Middle frontal gyrus (tissue), 1 donor: ENCODE data around the gene MYO1D.
A peak's percentile ranks its signal among the peaks of the same experiment; 100 is the strongest.

Experiments used
- DNase-seq: peaks from one replicate; pipeline ENCODE4 v3.0.0-alpha.2; 2015; ENCODE audit warnings: low spot score; ENCODE audit errors: extremely low spot score

The MYO1D gene

DNA sequence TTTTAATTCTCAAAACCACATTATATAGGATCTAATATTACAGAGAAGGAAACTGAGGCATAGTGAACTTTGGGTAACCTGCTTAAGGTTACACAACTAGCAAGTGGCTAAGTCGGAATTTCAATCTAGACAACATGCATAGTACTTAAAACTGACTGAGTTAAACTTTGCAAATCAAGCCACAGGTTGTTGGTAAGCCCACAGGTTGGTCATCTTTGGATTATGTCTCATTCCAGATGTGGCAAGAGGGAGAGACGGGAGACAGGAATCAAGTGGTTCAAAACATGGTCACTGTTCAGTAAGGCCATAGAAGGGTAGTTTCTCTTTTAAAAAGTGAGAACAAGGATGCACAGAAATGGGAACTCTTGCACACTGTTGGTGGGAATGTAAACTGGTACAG is 57.1 kb downstream of the MYO1D start:
- DNase-seq, result no peak

DNA sequence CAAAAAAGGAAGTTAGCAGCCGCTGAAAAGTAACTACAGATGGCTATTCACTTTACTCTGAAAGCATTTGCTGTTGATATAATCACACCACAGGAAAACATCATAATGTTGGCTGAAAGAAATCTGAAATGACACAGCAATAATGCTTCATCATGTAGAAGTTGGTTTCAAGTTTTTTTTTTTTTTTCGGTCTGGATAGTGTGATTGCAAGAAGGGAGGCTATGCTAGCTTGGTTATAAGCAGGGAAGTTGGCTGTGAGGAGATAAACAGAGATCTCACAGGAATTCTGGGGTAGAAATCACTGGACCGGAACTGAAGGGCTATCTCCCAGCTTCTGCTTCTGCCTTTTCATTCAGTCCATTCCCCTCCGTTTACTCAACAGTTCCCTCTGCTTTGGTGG is 57.9 kb downstream of the MYO1D start:
- DNase-seq, result no peak

DNA sequence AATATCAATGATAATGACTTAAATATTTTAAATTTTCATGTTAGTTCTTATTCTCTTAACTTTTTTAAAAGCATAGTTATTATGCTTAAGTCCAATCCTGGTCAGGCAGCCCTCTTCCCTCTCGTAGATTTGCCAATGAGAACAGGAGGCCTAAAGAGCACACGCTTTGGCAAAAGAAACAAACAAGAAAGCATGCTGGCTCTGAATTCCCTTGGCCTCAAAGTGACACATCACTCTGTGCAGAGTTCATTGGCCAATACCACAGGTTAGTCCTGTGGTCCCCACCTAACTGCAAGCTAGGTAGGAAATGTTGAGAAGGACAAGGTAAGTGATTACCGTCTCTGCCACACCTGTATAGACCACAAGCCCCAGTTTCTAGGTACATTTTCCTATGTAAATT is 61.5 kb downstream of the MYO1D start:
- no peak for DNase-seq

DNA sequence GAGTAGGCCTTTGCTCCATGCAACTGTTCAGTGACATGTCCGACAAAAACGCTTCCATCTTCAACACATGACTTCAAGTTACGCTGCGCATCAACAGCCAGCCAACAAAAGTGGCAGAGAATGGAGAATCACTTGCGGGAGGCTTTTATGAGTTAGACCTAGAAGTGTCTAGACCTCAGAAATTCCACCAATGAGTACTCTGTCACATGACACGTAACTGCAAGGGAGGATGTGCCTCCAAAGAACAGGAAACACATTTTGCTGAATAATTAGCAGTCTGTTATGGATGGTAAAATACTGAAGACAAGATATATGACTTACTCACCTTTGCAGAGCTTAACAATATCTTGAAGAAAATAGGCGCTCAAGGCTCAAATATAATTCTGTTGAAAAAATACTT is 62.1 kb downstream of the MYO1D start:
- no peak for DNase-seq

DNA sequence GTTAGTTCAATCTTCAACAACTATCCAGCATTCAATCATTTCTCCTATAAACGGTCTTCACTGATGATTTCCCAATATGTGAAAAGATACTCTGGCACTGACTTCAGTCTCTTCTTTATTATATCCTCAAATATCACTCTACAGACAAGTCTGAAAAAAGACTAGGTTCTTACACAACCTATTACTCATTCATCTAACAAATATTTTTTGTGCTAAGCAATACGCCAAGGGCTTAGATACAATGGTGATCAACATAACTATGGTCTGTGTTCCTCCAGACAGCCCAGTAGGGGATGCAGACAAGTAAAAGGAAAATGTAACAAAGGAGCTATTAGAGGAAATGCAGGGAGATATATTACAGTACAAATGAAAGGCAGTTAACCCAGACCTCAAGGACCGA is 63.9 kb downstream of the MYO1D start:
- no peak for DNase-seq

DNA sequence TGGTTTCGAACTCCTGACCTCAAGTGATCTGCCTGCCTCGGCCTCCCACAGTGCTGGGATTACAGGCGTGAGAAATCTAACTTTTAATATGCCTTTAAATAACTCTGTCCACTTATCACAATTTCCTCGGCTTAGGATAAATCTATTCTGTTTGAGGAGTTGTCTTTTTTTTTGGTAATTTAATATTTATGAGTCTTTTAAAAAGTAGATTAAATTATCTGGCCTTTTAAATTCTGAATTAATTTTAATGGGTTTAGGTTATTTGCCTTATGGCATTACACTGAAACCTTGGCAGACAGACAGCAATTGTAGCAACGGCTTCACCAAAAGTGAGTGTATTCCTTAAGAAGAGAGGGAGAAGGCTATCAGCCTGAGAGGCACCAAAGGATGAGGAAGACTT is 66.2 kb downstream of the MYO1D start:
- DNase-seq, result no peak

DNA sequence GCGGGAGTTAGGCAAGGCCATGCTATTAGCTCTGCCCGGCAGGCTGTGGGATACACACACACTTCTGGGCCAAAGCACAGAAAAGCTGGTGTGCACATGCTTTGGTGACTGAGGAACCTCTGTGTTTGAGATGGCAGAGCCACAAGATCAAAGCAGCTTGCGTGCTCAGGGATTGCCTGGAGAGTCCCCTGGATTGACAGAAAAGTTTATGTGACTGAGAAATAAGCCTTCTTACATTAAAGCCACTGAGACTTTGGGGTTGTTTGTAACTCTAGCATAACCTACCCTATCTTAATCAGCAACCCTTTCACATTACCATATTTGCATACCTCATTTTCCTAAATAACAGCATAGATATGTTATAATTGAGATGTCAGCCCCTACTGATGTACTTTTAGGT is 69.3 kb downstream of the MYO1D start:
- no peak for DNase-seq

DNA sequence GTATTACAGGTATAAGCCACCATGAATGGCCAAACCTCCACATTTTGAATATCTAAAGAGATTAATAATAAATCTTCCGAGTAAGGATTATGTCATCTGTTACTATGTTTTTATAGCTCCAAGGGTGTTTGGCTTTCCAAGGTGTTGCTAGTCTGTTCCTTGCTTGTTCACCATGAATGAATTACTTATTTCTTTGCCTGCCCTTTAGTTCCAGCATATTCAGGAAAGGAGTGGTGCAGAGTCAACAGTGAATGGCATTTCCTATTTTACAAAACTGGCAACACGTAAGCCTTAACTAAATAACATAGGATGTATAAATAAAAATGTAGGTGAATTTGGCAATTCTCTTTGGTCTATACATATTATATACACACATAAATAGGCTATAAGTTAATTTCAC is 70.3 kb downstream of the MYO1D start:
- DNase-seq, result no peak

DNA sequence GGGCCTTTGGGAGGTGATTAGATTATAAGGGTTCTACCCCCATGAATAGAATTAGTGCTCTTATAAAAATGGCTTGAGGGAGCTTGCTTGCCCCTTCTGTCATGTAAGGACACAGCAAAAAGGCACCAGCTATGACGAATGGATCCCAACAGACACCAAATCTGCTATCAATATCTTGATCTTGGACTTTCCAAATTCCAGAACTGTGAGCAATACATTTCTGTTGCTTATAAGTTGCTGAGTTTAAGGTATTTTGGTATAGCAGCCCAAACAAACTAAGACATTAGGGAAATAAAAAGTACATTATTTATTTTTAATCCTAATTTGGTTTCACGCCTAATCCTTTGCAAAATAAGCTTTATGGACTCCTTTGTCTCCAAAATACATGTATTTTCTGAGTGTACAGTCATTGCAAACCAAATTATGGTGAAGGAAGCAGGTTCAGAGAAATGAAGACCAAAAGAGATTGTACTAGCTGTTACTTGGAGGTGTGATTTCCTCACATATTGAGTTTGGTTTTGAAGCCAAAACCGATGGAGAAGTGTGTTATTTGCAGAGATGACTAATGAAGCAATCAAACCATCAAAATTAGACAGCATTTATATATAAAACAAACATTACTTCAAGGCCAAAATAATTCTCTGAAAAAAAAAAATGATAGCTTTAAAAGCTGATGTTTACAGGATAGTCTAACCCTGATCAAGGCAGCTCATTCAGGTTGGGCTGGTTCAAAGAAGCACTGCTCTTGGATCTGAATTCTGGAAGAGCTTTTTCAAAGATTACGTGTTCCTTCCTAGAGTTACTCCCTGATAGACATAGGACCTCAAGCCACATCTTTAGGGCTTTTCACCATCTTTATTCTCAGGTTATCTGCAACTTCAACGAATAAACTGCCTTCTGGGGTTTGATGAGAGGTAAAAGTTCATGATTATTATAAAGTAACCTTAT is 71.6 kb downstream of the MYO1D start:
- no peak for DNase-seq

DNA sequence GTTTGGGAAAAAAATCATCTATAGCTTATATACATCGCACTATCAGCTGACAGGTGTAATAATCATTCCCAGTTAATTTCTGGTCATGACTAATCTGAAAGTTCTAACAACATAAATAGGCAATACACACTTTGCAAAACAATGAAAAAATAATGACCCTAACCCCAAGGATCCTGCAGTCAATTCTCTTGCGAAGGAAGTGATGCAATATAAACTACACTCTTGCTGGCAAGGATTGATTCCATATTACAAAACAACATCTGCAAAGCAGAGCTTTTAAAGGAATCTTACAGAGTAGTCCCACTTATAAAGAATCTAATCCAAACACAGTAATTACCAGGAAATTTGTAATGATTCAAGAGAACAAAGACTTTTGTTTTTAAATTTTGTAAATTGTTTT is 73.4 kb downstream of the MYO1D start:
- no peak for DNase-seq

DNA sequence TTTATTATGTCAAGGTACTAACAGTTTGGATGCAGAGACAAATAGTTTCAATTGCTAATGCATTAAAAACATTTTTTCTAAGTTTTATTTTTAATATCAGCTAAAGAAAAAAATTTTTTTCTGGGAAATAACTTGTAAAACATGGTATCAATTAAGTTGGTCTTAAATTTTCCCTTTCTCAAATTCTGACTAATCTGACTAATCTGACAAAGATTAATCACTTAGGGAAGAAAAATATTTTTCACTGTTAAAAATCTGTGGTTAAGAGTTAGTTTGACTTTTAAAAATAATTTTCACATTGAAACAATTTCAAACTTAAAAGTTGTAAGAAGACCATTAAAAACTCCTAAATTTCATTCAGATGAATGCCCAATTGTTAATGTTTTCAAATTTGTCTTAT is 74.6 kb downstream of the MYO1D start:
- DNase-seq, result no peak

DNA sequence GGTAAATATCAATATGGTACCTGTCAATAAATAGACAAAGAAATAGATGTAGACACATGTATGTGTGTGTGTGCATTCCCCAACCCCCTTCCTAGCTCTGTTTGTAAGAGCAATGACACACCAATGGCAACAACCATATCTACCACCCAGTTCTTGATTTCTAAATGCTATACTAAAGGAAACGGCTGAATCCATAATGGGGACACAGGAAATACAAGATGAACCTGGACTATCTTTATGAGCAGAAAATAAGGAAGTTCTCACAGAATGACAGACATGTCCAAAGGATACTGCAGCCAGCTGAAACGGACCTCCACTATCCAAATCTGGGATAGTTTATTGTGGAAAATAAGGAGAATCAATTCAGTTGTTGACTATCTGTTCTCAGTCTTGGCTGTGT is 75.3 kb downstream of the MYO1D start:
- no peak for DNase-seq

DNA sequence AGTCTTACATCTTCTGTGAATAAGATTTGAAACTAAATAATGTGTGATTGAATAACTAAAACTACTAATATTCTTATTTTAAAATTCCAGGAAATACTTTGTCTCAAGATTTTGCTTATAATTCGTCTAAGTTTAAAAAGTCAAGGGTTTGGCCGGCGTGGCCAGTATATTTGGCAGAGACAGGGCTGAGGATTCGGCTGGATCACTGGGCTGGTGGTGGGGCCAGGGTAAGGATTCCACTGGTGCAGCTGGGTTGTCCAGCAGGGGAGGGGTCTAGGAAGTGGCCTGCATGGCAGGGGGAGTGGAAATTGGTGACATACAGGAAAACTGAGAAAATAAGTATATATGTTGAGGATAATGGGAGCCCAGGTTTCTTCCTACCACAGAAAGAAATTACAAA is 75.7 kb downstream of the MYO1D start:
- no peak for DNase-seq

DNA sequence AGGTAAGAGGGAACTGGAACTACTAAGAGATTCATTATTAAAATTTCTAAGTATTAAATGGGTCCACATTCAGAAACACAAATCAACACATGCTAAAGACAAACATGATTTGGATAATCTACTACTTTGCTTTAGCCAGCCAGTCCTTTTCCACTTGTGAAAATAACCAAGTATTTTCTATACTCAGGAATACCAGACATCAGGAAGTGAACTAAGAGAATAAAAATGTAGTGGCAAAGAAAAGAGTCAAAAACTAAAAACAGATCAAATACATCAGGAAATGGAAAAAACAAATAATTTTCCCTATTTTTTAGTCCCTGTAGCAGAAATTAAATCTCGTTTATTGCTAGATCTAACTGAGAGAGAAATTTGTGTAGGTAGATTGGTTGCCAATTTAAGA is 78.0 kb downstream of the MYO1D start:
- no peak for DNase-seq

DNA sequence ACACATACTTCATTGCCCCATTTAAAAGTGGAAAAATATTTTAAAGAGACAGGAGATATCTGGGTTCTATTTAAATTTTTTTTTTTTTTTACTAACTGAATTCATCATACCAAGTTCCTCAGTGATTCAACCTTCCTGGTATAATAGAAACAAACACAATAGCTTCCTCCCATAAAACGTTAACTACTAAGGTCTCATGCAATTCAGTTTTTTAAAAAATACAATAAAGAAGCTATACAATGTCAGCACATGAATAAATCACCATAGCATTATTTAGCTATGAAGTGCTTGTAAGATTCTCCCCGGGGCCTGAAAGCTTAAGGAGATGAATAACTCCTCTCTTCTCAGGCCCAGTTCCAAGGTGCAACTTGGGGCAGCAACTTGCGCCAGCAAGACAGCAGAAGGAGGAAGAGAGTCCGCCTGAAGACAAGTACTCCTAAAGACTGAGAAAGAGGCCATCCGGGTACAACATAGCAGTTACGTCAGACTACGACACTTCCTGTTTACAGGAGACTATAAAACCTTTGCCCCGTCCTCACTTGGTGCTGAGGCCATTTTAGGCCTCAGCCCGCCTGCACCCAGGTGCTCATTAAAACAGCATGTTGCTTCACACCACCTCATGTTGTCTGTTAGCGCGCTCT is 81.5 kb downstream of the MYO1D start:
- DNase-seq, result no peak

DNA sequence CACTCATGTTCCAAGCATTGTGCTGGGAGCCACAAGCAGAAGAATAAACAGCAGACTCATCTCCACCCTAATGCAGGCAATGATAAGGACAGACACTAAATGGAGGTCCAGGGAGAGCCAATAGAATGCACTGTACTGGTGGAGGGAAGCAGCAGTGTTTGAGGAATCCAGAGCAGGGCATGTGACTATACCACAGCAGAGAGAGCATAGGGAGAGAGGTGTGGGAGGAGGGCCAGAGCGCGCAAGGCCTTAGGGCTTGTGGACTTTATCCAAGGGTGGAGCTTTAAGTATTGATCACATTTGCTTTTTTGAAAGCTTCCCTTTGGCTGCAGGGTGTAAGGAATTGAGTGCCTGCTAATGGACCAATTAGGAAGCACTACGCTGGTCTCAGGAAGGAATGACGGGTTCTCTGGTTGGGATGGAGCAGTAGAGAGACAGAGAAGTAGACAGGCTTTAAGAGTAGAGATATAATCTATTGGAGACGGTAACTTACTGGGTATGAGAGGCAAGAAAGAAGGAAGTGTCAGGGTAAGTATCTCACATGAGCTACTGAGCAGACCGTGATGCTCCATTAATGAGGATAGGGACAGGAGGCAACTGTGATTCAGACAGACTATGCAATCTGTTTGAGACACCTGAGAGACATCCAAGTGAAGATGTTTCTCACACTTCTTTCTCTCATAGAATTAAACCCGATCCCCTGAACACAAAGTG is 82.2 kb downstream of the MYO1D start:
- DNase-seq, result no peak

DNA sequence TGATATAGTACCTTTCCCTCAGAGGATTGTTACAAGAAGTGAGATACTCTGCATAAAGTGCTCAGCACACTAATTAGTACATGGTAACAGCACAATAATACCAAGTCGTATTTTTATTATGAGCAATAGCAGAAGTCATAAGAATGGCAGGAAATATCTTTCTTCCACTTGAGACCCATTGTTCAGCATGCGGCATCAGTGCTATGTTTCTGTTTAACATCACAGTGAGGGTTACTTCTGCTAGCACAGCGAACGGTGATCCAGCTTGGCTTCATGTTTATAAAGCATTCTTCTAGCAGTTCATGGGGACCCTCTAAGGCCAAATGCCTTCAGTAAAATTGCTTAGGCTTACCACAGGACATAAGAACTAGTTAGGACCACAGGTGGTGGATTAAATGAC is 83.1 kb downstream of the MYO1D start:
- no peak for DNase-seq

DNA sequence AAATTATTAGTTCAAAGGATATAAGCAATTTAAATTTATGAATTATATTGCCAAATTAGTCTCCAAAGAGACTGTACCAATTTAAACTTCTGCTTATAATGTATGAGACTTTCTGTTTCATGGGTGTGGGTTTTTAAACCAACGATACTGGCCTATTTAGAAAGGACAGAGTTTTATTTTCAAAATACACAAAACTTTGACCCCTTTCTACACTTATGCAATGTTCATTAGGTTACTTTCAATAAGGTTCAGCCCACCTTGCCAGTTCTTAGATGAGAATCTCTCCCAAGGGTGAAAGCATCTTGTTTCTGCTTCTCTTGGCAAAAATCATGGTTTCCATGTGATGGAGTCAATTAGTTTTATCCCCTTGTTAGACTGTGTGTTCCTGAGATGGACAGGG is 84.7 kb downstream of the MYO1D start:
- no peak for DNase-seq

DNA sequence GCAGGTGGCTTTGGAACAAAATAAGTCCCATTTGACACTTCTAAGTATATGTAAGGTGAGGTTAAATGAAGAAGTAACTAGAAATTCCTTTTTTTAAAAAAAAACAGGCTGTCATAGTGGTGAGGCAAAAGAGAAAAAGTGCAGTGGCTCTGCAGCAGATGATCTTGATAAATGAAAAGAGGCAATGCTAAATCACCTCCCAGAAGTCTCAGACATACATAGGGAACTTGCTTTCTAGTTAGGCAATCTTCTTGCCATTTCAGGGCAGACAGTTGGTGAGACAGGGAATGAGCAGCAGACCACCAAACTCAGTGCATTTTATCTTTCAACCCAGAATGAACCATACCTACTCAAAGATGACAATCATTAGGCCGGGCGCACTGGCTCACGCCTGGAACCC is 90.8 kb downstream of the MYO1D start:
- DNase-seq, result no peak

DNA sequence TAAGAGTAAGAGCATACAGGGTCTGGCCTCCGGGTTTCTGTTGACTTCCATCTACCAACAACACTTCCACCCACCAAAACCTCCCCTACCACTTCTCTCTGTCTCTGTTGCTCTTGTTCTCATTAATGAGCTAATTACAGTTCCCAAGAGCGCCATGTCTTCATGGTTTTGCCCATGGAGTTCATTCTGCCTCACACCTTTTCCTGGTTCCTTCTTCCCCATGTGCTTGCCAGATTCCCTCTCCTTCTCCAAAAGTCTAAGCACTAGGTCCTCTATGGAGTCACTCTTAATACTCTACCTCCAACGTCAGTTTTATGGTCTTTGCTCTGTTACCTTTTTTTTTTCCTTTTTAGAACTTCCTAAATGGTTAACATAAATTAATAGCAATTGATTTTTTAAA is 92.8 kb downstream of the MYO1D start:
- DNase-seq, result no peak

DNA sequence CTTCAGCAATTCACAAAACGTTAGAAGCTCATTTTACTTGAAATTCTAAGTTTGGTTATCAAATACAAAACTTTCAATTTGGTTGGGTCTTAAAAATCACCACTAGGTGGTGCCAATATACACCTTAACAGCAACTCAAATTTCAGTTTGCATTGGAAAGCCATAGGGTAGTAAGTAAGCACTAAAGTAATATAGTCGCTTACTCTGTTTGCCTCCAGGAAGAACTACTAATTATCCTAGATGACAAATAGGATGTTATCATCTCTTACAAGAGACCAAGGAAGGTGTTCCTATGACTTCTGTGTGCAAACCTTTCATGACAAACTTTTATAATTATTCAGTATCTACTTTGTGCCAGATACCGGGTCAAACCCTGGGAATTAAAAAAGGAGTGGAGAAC is 93.3 kb downstream of the MYO1D start:
- peak; percentile 52 for DNase-seq

DNA sequence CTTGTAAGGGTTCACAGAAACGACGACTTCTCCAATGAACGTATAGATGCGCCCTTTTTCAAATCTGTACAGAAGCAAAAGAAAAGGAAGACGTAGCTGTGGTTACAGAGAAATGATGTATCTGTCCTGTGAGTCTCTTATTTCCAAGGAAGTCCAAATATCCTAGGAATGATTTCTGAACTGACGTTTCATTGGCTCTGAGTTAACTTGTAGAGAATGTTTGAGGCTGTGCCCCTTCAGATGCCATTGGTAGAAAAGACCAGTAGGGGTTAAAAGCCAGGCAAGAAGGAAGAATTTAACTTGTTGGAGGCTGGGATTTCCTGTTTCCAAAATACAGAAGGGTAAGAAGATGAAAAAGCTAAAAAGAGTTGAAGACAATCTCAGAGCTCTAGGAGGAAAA is 96.2 kb downstream of the MYO1D start:
- DNase-seq, result no peak
